Activated T-cell treated with anti-CD3 and anti-CD28 coated beads for 24 hours (primary cell): ENCODE results near the gene AGMO.

Source experiments
- DNase-seq: peaks from one replicate; pipeline ENCODE4 v3.0.0-alpha.2; 2020; ENCODE audit warnings: low read depth

AGMO gene

GRCh38 chr7:15498465-15498864, 63.4 kb downstream of the AGMO start:
- DNase-seq: no peak

GRCh38 chr7:15495170-15495569, 66.6 kb downstream of the AGMO start:
- no peak for DNase-seq

GRCh38 chr7:15494711-15495110, 67.1 kb downstream of the AGMO start:
- DNase-seq: no peak

GRCh38 chr7:15491361-15491760, 70.5 kb downstream of the AGMO start:
- no peak for DNase-seq

- no peak for DNase-seq
Observed at GRCh38 chr7:15490291-15490690, 71.5 kb downstream of the AGMO start.

GRCh38 chr7:15489861-15490260, 72.0 kb downstream of the AGMO start:
- no peak for DNase-seq

- DNase-seq: no peak
Observed at GRCh38 chr7:15489383-15489782, 72.4 kb downstream of the AGMO start.

- DNase-seq: no peak
Observed at GRCh38 chr7:15488401-15488800, 73.4 kb downstream of the AGMO start.

GRCh38 chr7:15487896-15488295, 73.9 kb downstream of the AGMO start:
- no peak for DNase-seq

- DNase-seq: no peak
Observed at GRCh38 chr7:15485998-15486397, 75.8 kb downstream of the AGMO start.

- DNase-seq: no peak
Observed at GRCh38 chr7:15485431-15485830, 76.4 kb downstream of the AGMO start.

- DNase-seq: no peak
Observed at GRCh38 chr7:15481132-15481531, 80.7 kb downstream of the AGMO start.

GRCh38 chr7:15478401-15478800, 83.4 kb downstream of the AGMO start:
- DNase-seq: no peak

GRCh38 chr7:15476531-15476918, 85.3 kb downstream of the AGMO start:
- DNase-seq: no peak

GRCh38 chr7:15475808-15476530, 85.8 kb downstream of the AGMO start:
- DNase-seq: no peak

GRCh38 chr7:15471669-15471950, 90.2 kb downstream of the AGMO start:
- DNase-seq: no peak

GRCh38 chr7:15470825-15471668, 90.8 kb downstream of the AGMO start:
- DNase-seq: no peak

GRCh38 chr7:15464667-15465121, 97.1 kb downstream of the AGMO start:
- no peak for DNase-seq

GRCh38 chr7:15463801-15464666, 97.8 kb downstream of the AGMO start:
- DNase-seq: no peak

- DNase-seq: no peak
Observed at GRCh38 chr7:15462721-15463389, 99.0 kb downstream of the AGMO start.

GRCh38 chr7:15461576-15461975, 100.2 kb downstream of the AGMO start:
- no peak for DNase-seq

- no peak for DNase-seq
Observed at GRCh38 chr7:15459018-15459615, 102.7 kb downstream of the AGMO start.
